GM04504 (cell line): ENCODE results near the gene LRRC10B.
"Not testable (repeated sequence)": the region's sequence is repeated elsewhere in the genome, so short reads cannot be mapped to it uniquely, and the experiment has no call there.

Experiments
- DNase-seq: peaks from one replicate; pipeline ENCODE4 v3.0.0-alpha.2; 2012; ENCODE audit warnings: low read depth

Gene LRRC10B

GRCh38 chr11:61507962-61508861, at the start of gene LRRC10B:
Gene LRRC10B (plus strand): TSS chr11:61508749. CDS start chr11:61508999, 250 bp downstream.
- no peak for DNase-seq

GRCh38 chr11:61460474-61460881, 48.1 kb upstream of the LRRC10B start:
- no peak for DNase-seq

GRCh38 chr11:61460986-61461385, 47.6 kb upstream of the LRRC10B start:
- no peak for DNase-seq

GRCh38 chr11:61467602-61468001, 40.9 kb upstream of the LRRC10B start:
- not testable (repeated sequence) for DNase-seq

GRCh38 chr11:61468002-61468401, 40.5 kb upstream of the LRRC10B start:
- no peak for DNase-seq

- no peak for DNase-seq
Measured at GRCh38 chr11:61472282-61472681, 36.3 kb upstream of the LRRC10B start.

GRCh38 chr11:61472868-61473267, 35.7 kb upstream of the LRRC10B start:
- no peak for DNase-seq

GRCh38 chr11:61473370-61474012, 35.1 kb upstream of the LRRC10B start:
- DNase-seq, result no peak

- DNase-seq, result no peak
Measured at GRCh38 chr11:61474013-61474643, 34.4 kb upstream of the LRRC10B start.

GRCh38 chr11:61475433-61475832, 33.1 kb upstream of the LRRC10B start:
- no peak for DNase-seq

- DNase-seq, result no peak
Measured at GRCh38 chr11:61476371-61476770, 32.2 kb upstream of the LRRC10B start.

GRCh38 chr11:61477126-61477525, 31.4 kb upstream of the LRRC10B start:
- no peak for DNase-seq

GRCh38 chr11:61477727-61478148, 30.8 kb upstream of the LRRC10B start:
- DNase-seq, result no peak

GRCh38 chr11:61479360-61480058, 29.0 kb upstream of the LRRC10B start:
- DNase-seq, result not testable (repeated sequence)

- DNase-seq, result no peak
Measured at GRCh38 chr11:61480261-61480993, 28.1 kb upstream of the LRRC10B start.

- no peak for DNase-seq
Measured at GRCh38 chr11:61480994-61481335, 27.6 kb upstream of the LRRC10B start.

GRCh38 chr11:61481806-61482205, 26.7 kb upstream of the LRRC10B start:
- DNase-seq, result no peak

GRCh38 chr11:61482513-61482912, 26.0 kb upstream of the LRRC10B start:
- DNase-seq, result no peak

- no peak for DNase-seq
Measured at GRCh38 chr11:61484541-61484940, 24.0 kb upstream of the LRRC10B start.

- no peak for DNase-seq
Measured at GRCh38 chr11:61485080-61485479, 23.5 kb upstream of the LRRC10B start.

GRCh38 chr11:61486011-61486620, 22.4 kb upstream of the LRRC10B start:
- DNase-seq, result no peak
